ENCODE data around the gene BICD2.
"Not testable (repeated sequence)": the region's sequence is repeated elsewhere in the genome, so short reads cannot be mapped to it uniquely, and the experiment has no call there.

BICD2 gene

DNA sequence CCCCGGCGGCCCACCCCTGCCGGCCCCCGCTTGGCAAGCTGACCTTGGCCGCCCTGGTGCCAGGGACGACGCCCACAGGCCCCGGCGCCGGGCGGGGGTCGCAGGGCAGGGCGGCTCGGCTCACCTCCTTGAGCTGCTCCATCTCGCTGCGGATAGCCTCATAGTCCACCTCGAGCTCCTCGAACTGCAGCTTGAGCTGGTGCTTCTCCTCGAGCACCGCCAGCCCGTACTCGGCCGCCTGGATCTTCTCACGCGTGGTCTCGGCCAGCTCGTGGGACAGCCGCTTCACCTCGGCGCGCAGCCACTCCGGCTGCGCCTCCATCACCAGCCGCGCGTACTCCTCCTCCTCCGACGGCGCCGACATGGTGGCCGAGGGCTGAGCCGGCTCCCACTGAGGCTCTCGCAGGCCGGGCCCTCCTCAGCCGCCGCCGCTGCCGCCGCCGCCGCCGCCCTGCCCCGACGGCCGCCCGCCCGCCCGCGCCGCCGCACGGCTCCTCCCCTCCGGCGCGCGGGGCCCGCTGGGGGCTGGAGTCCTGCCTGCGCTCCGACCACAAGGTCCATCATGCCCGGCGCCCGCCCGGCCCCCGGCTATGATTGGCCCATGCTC lies at the start of gene BICD2:
BICD2 (minus strand) TSS at position 453 of the 607 bp plus-strand sequence; CDS start at position 364, 89 bp downstream.
- DNase-seq (ENCODE audit: low spot score) = no peak

GRCh38 chr9:92809629-92810326 lies 45.1 kb upstream of the BICD2 start:
- not testable (repeated sequence) for DNase-seq (ENCODE audit: low spot score)

- peak; percentile 88 for DNase-seq (ENCODE audit: low spot score)
These were observed 44.3 kb upstream of the BICD2 start for GRCh38 chr9:92808726-92809451.

GRCh38 chr9:92807757-92808725 lies 43.4 kb upstream of the BICD2 start:
- peak; percentile 56 for DNase-seq (ENCODE audit: low spot score)

- peak; percentile 51 for DNase-seq (ENCODE audit: low spot score)
These were observed 42.6 kb upstream of the BICD2 start for GRCh38 chr9:92807031-92807756.

DNA sequence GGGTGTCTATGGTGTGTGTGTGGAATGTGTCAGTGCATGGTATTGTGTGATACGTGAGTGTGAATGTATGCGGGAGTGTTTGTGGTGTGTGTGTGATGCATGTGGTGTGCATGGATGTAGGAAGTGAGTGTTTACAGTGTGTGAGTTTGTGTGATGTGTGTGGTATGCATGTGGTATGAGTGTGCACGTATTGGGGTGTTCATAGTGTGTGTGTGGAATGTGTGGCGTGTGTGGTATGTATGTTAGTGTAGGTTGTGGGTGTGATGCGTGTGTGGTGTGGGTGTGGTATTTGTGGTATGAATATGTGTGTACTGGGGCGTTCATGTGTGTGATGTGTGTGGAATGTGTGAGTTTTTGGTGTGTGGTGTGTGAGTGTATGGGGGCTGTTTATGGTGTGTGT lies 40.1 kb upstream of the BICD2 start:
- DNase-seq (ENCODE audit: low spot score) = no peak

- DNase-seq (ENCODE audit: low spot score) = no peak
These were observed 33.7 kb upstream of the BICD2 start for GRCh38 chr9:92798358-92798757.

- DNase-seq (ENCODE audit: low spot score) = not testable (repeated sequence)
These were observed 31.7 kb upstream of the BICD2 start for GRCh38 chr9:92796337-92796804.

DNA sequence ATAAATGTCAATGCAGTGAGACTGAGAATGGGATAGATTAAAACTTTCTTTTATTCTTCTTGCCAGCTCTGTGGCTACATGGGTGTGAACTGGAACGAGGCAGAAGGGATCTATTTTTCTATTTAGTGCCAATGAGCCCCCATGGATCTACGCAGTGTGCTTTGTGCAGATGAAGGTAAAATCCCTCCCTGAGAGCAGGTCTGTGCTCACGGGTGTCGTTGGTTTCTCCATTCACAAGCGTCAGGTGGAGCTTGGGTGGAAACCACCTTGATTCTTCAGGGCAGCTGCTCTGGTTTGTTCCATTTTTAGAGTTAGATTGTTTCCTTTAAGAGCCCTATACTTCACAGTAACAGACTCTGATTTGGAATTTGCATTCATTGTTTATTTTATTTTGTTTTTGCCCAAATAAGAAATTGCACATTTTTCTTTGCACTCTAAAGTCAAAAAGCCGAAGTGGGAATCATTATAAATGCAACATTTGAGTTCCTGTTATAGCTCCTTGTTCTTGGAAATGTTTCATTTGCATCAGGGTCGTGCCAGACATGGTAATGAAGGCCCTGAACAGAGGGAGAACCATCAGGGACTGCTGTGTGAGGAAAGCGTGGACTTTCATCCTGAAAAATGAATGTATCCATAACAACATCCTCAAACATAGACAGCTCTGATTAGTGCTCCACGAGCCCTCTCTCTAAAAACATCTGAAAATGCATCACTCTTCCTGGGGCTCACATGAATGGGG lies 31.1 kb upstream of the BICD2 start:
- no peak for DNase-seq (ENCODE audit: low spot score)

DNA sequence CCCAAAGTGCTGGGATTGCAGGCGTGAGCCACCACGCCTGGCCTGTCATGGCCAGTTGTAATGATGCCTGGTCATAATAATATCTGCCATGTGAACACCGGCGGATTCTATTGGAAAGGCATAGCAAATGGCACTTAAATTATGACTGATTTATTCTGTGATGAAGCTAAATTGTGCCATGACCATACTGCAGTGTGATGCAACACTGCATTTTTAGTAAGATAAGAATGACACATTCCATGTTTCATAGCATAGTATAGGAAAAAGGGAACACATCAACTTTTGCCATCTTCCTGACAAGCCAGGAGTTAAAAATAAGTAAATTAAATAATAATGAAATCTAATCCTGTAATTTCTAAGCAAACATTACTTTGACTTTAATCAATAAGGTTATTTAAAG lies 30.4 kb upstream of the BICD2 start:
- no peak for DNase-seq (ENCODE audit: low spot score)

DNA sequence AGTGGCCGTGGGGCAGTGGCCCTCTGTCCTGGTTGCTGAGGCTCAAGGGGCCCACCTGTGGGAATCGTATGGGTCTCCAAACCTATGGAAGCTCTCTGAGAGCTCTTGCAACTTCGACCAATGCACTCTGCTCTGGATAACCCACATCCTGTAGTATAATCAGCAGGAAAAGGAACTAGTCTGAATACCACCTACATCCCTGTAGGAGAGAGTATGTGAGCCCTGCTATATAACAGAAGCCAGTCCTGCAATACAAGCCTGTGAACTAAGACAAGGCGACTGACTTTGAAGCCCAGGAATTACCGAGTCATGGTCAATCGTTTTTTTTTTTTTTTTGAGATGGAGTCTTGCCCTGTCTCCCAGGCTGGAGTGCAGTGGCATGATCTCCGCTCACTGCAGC lies 29.8 kb upstream of the BICD2 start:
- DNase-seq (ENCODE audit: low spot score) = no peak

GRCh38 chr9:92790542-92791527 lies 26.2 kb upstream of the BICD2 start:
- DNase-seq (ENCODE audit: low spot score) = peak; percentile 77

DNA sequence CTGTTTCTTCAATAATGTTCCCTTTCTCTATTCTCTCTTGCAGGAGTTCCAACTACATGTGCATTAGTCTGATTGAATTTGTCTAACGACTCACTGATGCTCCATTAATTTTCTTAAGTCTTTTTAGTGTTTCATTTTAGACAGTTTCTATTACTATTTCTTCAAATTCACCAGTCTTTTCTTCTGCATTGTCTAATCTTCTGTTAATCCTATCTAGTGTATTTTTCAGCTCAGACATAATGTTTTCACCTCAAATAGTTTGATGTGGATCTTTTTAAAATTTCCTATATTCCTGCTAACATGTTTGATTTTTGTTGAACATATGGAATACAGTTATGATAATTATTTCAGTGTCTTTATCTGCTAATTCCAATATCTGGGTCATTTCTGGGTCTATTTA lies 21.7 kb upstream of the BICD2 start:
- no peak for DNase-seq (ENCODE audit: low spot score)

GRCh38 chr9:92781899-92782298 lies 17.3 kb upstream of the BICD2 start:
- DNase-seq (ENCODE audit: low spot score) = no peak

DNA sequence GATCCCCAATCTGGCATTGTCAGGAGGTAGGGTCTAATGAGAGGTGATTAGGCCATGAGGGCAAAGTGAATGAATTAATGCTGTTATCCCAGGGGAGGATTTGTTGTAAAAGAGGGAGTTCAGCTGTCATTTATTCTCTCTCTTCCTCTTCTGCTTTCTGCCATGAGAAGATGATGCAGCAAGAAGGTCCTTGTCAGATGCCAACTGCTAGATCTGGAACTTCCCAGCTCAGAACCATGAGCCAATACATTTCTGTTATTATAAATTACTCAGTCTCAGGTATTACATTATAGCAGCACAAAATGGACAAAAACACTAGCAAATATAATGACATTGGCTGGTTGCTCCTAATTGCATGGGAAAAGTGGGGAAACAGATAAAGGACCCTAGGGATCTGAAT lies 15.6 kb upstream of the BICD2 start:
- DNase-seq (ENCODE audit: low spot score) = no peak

DNA sequence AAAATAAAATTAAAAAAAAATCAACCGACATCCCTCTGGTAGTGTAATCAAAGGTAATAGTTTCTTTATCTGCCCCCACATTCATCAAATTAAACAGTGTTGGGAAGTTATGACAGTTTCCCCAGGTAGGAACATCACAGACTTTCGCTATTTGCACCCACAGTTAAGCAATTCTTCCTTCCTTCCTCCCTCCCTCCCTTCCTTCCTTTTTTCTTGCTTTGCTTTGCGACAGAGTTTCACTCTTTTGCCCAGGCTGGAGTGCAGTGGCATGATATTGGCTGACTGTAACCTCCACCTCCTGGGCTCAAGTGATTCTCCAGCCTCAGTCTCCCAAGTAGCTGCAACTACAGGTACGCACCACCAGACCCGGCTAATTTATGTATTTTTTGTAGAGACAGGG lies 10.8 kb upstream of the BICD2 start:
- no peak for DNase-seq (ENCODE audit: low spot score)

- DNase-seq (ENCODE audit: low spot score) = no peak
These were observed 9.6 kb upstream of the BICD2 start for GRCh38 chr9:92774274-92774673.

DNA sequence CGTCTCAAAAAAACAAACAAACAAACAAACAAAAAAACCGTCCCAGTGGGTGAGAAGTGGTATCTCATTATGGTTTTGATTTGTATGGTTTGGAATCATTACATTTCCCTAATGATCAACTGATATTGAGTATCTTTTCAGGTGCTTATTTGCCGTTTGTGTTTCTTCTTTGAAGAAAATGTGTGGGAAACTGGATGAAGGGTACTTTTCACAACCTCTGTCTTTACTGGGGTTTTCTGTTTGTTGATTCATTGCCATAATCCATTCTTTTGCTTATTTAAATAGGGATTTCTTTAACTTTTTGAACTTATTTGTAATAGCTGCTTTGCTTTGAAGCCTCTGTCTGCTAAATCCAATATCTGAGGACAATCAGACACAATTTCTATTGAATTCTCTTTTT lies 9.2 kb upstream of the BICD2 start:
- no peak for DNase-seq (ENCODE audit: low spot score)

DNA sequence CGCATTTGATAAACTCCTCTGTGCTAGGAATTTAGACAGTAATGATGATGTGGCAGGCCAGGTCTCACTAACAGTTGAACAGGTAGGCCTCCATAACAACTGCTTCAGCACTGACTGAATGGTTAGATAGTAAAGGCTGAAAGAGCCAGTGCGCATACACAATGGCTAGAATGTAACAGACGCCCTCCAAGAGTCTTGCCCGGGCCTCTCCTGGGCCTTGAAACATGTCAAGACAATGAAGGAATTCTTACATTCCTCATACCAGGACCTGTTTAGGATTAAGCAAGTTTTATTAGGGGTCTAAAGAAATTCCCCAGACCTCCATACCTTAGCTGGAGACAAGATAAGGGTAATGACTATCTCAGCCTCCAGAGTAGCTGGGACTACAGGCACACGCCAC lies 6.7 kb upstream of the BICD2 start:
- DNase-seq (ENCODE audit: low spot score) = no peak
